Endothelial cell of umbilical vein (primary cell): ENCODE results near the gene ATF3. TPM values are rescaled to one million over a fixed set of nuclear protein-coding genes. Genes with fewer than 3 reads are reported as not detected.

Experiments
- BruUV-seq: library from RNA; stranded (reverse); fragments of 400-500 nt; replicated peaks from 2 replicates; lab custom pipeline; 2021; lab: Mats Ljungman, UMichigan
- CTCF ChIA-PET: fragments of 300-600, 350-600 bp; sonication (Branson Sonifier 250); formaldehyde crosslinking; loops from one replicate; lab custom pipeline; 2021; ENCODE audit warnings: antibody characterized with exemption, inconsistent platforms; lab: Charles Lee
- POLR2A ChIA-PET: fragments of 300-600, 350-600 bp; sonication (Branson Sonifier 250); formaldehyde crosslinking; loops from one replicate; lab custom pipeline; 2021; ENCODE audit warnings: antibody characterized with exemption, inconsistent platforms; lab: Charles Lee
- DNase-seq: peaks from one replicate; pipeline ENCODE4 v3.0.0-alpha.2; 2011; ENCODE audit warnings: low read depth, low spot score
- FAIRE-seq: peaks from 2 replicates; lab custom pipeline; 2011; peaks lifted over from hg19 to GRCh38; lab: Jason Lieb, UNC
- H2AFZ ChIP-seq: 2 replicates; pipeline ENCODE4 v1.6.0; 2012; ENCODE audit warnings: low read depth, low read length, control low read depth, inconsistent platforms
- H3K27ac ChIP-seq: 2 replicates; pipeline ENCODE4 v1.5.1; 2011; ENCODE audit warnings: low read depth, mild to moderate bottlenecking, control low read depth, low read length, moderate library complexity; ENCODE audit not compliant: insufficient read depth
- H3K27me3 ChIP-seq, 2 experiments: 2 replicates each; pipeline versions ENCODE4 v1.6.0 to v1.6.1; 2011; ENCODE audit warnings: low read length in 2 of 2, mixed read lengths in 1 of 2; ENCODE audit not compliant: control insufficient read depth in 2 of 2, insufficient read depth in 2 of 2
- H3K36me3 ChIP-seq, 2 experiments: 2 replicates in 1 of 2; 3 replicates in 1 of 2; pipeline ENCODE4 v1.5.1; 2011; ENCODE audit warnings: low read length in 2 of 2, mild to moderate bottlenecking in 1 of 2, moderate library complexity in 1 of 2; ENCODE audit not compliant: control insufficient read depth in 2 of 2, insufficient read depth in 2 of 2; ENCODE audit errors: extremely low read depth in 1 of 2
- H3K4me1 ChIP-seq: 3 replicates; pipeline ENCODE4 v1.5.1; 2011; ENCODE audit warnings: mild to moderate bottlenecking, low read length; ENCODE audit not compliant: control insufficient read depth, insufficient read depth; ENCODE audit errors: extremely low read depth
- H3K4me2 ChIP-seq: 2 replicates; pipeline ENCODE4 v1.6.1; 2011; ENCODE audit warnings: low read length, control low read depth, mixed read lengths; ENCODE audit not compliant: insufficient read depth
- H3K4me3 ChIP-seq, 3 experiments: fragments of 200-600 bp in 1 of 3; sonication (generic), shearing (Covaris generic) in 1 of 3; replicated peaks in 1 of 3; 2 replicates each; pipeline ENCODE4 v1.5.1; 2011 to 2016; ENCODE audit warnings: control low read depth in 3 of 3, low read length in 3 of 3, mild to moderate bottlenecking in 2 of 3, inconsistent platforms in 1 of 3, low read depth in 1 of 3, moderate library complexity in 1 of 3; ENCODE audit not compliant: insufficient read depth in 1 of 3
- H3K79me2 ChIP-seq: 2 replicates; pipeline ENCODE4 v1.6.0; 2012; ENCODE audit warnings: low read length, inconsistent platforms; ENCODE audit not compliant: control insufficient read depth, insufficient read depth
- H3K9ac ChIP-seq: replicated peaks from 2 replicates; pipeline ENCODE3; 2011; ENCODE audit warnings: low read length, control low read depth; ENCODE audit not compliant: insufficient read depth; ENCODE audit errors: extremely low read depth
- H3K9me1 ChIP-seq: replicated peaks from 3 replicates; pipeline ENCODE4 v1.6.0; 2011; ENCODE audit warnings: mild to moderate bottlenecking, low read length; ENCODE audit not compliant: control insufficient read depth, insufficient read depth; ENCODE audit errors: extremely low read depth
- H3K9me3 ChIP-seq: replicated peaks from 2 replicates; pipeline ENCODE4 v1.5.1; 2012; ENCODE audit warnings: low read length, inconsistent platforms; ENCODE audit not compliant: control insufficient read depth, insufficient read depth
- H4K20me1 ChIP-seq: replicated peaks from 2 replicates; pipeline ENCODE3; 2011; ENCODE audit warnings: mild to moderate bottlenecking, low read length; ENCODE audit not compliant: control insufficient read depth, insufficient read depth; ENCODE audit errors: extremely low read depth
- CTCF ChIP-seq, 2 donors: IDR thresholded peaks; 1 replicate in 1 of 2; 2 replicates in 1 of 2; pipeline ENCODE4 v1.5.1; 2011; ENCODE audit warnings: low read length in 2 of 2, mild to moderate bottlenecking in 2 of 2, moderate library complexity in 2 of 2, control low read depth in 1 of 2, inconsistent platforms in 1 of 2, low read depth in 1 of 2; ENCODE audit not compliant: insufficient read depth in 1 of 2; ENCODE audit errors: extremely low read depth in 1 of 2
- EZH2 ChIP-seq: IDR thresholded peaks from 2 replicates; pipeline ENCODE4 v1.6.1; 2012; ENCODE audit warnings: borderline replicate concordance, low read depth, mild to moderate bottlenecking, moderate library complexity, low read length, inconsistent platforms; ENCODE audit not compliant: severe bottlenecking
- FOS ChIP-seq: IDR thresholded peaks from 2 replicates; pipeline ENCODE4 v1.6.1; 2011; ENCODE audit warnings: mild to moderate bottlenecking, low read length, moderate library complexity, borderline replicate concordance; ENCODE audit not compliant: insufficient read depth
- GATA2 ChIP-seq: IDR thresholded peaks from 2 replicates; pipeline ENCODE4 v1.7.0; 2011; ENCODE audit warnings: low read depth, mild to moderate bottlenecking, moderate library complexity, mixed read lengths, low read length; ENCODE audit not compliant: insufficient read length, insufficient read depth
- JUN ChIP-seq: IDR thresholded peaks from 2 replicates; pipeline ENCODE4 v1.6.1; 2011; ENCODE audit warnings: borderline replicate concordance, low read depth; ENCODE audit not compliant: insufficient read length, insufficient read depth
- MAX ChIP-seq: IDR thresholded peaks from 2 replicates; pipeline ENCODE4 v1.6.1; 2011; ENCODE audit not compliant: insufficient read depth, insufficient read length
- MYC ChIP-seq: IDR thresholded peaks from one replicate; pipeline ENCODE4 v1.6.1; 2011; ENCODE audit warnings: mild to moderate bottlenecking, low read depth, low read length
- POLR2A ChIP-seq: IDR thresholded peaks from 2 replicates; pipeline ENCODE4 v1.6.1; 2012; ENCODE audit warnings: low read depth, mild to moderate bottlenecking, control low read depth, low read length
- POLR2AphosphoS5 ChIP-seq: IDR thresholded peaks from 2 replicates; pipeline ENCODE4 v1.6.1; 2012; ENCODE audit warnings: low read depth, mild to moderate bottlenecking, control low read depth, low read length, moderate library complexity; ENCODE audit not compliant: insufficient read depth
- dilution Hi-C: fragments of 300-500 bp; cut with MboI; formaldehyde crosslinking; loops from one replicate; pipeline ENCODE4 v1.15.0; 2019; ENCODE audit warnings: low sequenced_read_pairs; ENCODE audit not compliant: extremely low pct_ligation_motif_present
- intact Hi-C: fragments of 100-400 bp; cut with micrococcal nuclease; formaldehyde crosslinking; loops from one replicate; pipeline ENCODE4 v1.10.0; 2022
- polyA plus RNA-seq, 4 experiments: library from polyadenylated mRNA; depleted of rRNA in 3 of 4; stranded (reverse) in 3 of 4; unstranded in 1 of 4; fragments of >200 nt; gene quantifications; 2 replicates each; pipeline versions ENCODE4 v1.2.1 to v1.2.3, GENCODE V29; 2011 to 2012; ENCODE audit warnings: missing spikeins in 1 of 4
- total RNA-seq: library from RNA; stranded (reverse); gene quantifications from 2 replicates; pipeline ENCODE4 v1.2.3, GENCODE V29; 2021

The ATF3 gene
- total and polyA plus RNA-seq, 2 donors (not counting 3 experiments of a cell fraction or from before 2014, with no cell fraction given) = 6.1 to 17.1 TPM

- intact Hi-C loops (no loop called here), dilution Hi-C loops (no loop called here)
- Histone ChIP-seq H3K4me2 (no peak overlapping the region), H3K36me3 (no peaks in the 10 kb centered on the region), H3K4me3 (no peak overlapping the region), H4K20me1 (no peaks in the 10 kb centered on the region), H3K27me3 (peaks cover 6 to 8% of the 10 kb centered on the region in 2 experiments), H3K9me3 (no peaks in the 10 kb centered on the region), H3K4me1 (no peaks in the 10 kb centered on the region), H3K9me1 (no peaks in the 10 kb centered on the region), H3K9ac (no peak overlapping the region), H3K79me2 (no peaks in the 10 kb centered on the region), H2AFZ (no peak overlapping the region), H3K27ac (no peak overlapping the region)
- FAIRE-seq (no peak), DNase-seq (no peak)
- POLR2A ChIA-PET = no interaction called here
- TF ChIP-seq POLR2AphosphoS5 = no peak
- no peak for TF ChIP-seq GATA2
- TF ChIP-seq FOS = no peak
- TF ChIP-seq CTCF (IDR thresholded peaks at IDR 0.05; ENCODE audit: extremely low read depth in 1 of 2, insufficient read depth in 1 of 2, low read depth in 1 of 2, low read length in 2 of 2) = no peak
- no peak for TF ChIP-seq POLR2A
- TF ChIP-seq JUN = no peak
- no peak for TF ChIP-seq MAX
- TF ChIP-seq MYC = no peak
- no peak for TF ChIP-seq EZH2
- BruUV-seq = no TSS peak
- CTCF ChIA-PET = interaction anchor here (1.3 to 2.5 kb wide), 2 partner anchors 9 to 179 kb away, joined by 3 to 15 read pairs; no protein-coding TSS in a partner anchor
These were observed 47.3 kb downstream of the ATF3 start for GRCh38 chr1:212655668-212656440.
